ENCODE data around the gene GZMB.
"Not testable (repeated sequence)": the region's sequence is repeated elsewhere in the genome, so short reads cannot be mapped to it uniquely, and the experiment has no call there.

GZMB gene

GRCh38 chr14:24634158-24634557 is at the start of gene GZMB:
TSS of gene GZMB (minus strand) at chr14:24634190. CDS start at chr14:24634160, 30 bp downstream.
- DNase-seq (ENCODE audit: low read depth, low spot score) = no peak

GRCh38 chr14:24681056-24681455 is 47.1 kb upstream of the GZMB start:
- no peak for DNase-seq (ENCODE audit: low read depth, low spot score)

- no peak for DNase-seq (ENCODE audit: low read depth, low spot score)
Measured at GRCh38 chr14:24680516-24680915, 46.5 kb upstream of the GZMB start.

- DNase-seq (ENCODE audit: low read depth, low spot score) = no peak
Measured at GRCh38 chr14:24679248-24679961, 45.4 kb upstream of the GZMB start.

- peak; percentile 41 for DNase-seq (ENCODE audit: low read depth, low spot score)
Measured at GRCh38 chr14:24678801-24679247, 44.8 kb upstream of the GZMB start.

- DNase-seq (ENCODE audit: low read depth, low spot score) = no peak
Measured at GRCh38 chr14:24677956-24678355, 44.0 kb upstream of the GZMB start.

GRCh38 chr14:24674204-24674970 is 40.4 kb upstream of the GZMB start:
- no peak for DNase-seq (ENCODE audit: low read depth, low spot score)

- DNase-seq (ENCODE audit: low read depth, low spot score) = no peak
Measured at GRCh38 chr14:24673534-24674203, 39.7 kb upstream of the GZMB start.

- no peak for DNase-seq (ENCODE audit: low read depth, low spot score)
Measured at GRCh38 chr14:24673059-24673458, 39.1 kb upstream of the GZMB start.

- DNase-seq (ENCODE audit: low read depth, low spot score) = no peak
Measured at GRCh38 chr14:24670594-24670993, 36.6 kb upstream of the GZMB start.

- no peak for DNase-seq (ENCODE audit: low read depth, low spot score)
Measured at GRCh38 chr14:24669651-24670050, 35.7 kb upstream of the GZMB start.

- DNase-seq (ENCODE audit: low read depth, low spot score) = no peak
Measured at GRCh38 chr14:24665440-24665991, 31.5 kb upstream of the GZMB start.

- DNase-seq (ENCODE audit: low read depth, low spot score) = no peak
Measured at GRCh38 chr14:24664366-24664765, 30.4 kb upstream of the GZMB start.

- DNase-seq (ENCODE audit: low read depth, low spot score) = no peak
Measured at GRCh38 chr14:24662753-24663152, 28.8 kb upstream of the GZMB start.

GRCh38 chr14:24659916-24660570 is 26.1 kb upstream of the GZMB start:
- no peak for DNase-seq (ENCODE audit: low read depth, low spot score)

GRCh38 chr14:24648361-24648760 is 14.4 kb upstream of the GZMB start:
- DNase-seq (ENCODE audit: low read depth, low spot score) = not testable (repeated sequence)

GRCh38 chr14:24639905-24640304 is 5.9 kb upstream of the GZMB start:
- DNase-seq (ENCODE audit: low read depth, low spot score) = no peak

- no peak for DNase-seq (ENCODE audit: low read depth, low spot score)
Measured at GRCh38 chr14:24639270-24639669, 5.3 kb upstream of the GZMB start.

- DNase-seq (ENCODE audit: low read depth, low spot score) = no peak
Measured at GRCh38 chr14:24633353-24633752, 637 bp downstream of the GZMB start.

- DNase-seq (ENCODE audit: low read depth, low spot score) = no peak
Measured at GRCh38 chr14:24632761-24633160, 1.2 kb downstream of the GZMB start.

- no peak for DNase-seq (ENCODE audit: low read depth, low spot score)
Measured at GRCh38 chr14:24632336-24632735, 1.7 kb downstream of the GZMB start.
